GM18861 (cell line): ENCODE results near the gene SLC25A34.
"Not testable (repeated sequence)": the region's sequence is repeated elsewhere in the genome, so short reads cannot be mapped to it uniquely, and the experiment has no call there.

Experiments used
- ATAC-seq: cut with Tn5 transposase; IDR thresholded peaks from one replicate; pipeline ENCODE4 v1.9.1; 2021; ENCODE audit not compliant: unreplicated experiment

Gene SLC25A34

GRCh38 chr1:15736038-15736891 is at the start of gene SLC25A34:
Gene SLC25A34 (plus strand): TSS chr1:15736258. CDS start chr1:15736486, 228 bp downstream.
- ATAC-seq: no peak

GRCh38 chr1:15687446-15687845 is 48.6 kb upstream of the SLC25A34 start:
- no peak for ATAC-seq

DNA sequence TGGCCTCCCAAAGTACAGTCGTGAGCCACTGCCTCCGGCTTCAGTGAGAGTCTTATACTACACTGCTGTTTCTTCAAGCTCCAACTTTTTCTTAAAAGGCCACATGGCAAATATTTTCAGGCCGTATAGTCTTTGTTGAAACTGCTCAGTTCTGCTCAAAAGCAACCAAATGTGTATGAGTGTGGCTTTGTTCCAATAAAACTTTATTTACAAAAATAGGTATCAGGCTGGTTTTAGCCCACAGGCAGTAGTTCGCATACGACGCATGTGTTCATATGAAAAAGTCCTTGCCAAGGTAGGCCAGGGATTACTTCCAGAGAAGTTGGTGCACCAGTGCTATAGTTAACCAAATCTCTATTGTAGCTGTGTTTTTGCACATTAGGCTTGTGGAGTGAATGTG is 45.7 kb upstream of the SLC25A34 start:
- no peak for ATAC-seq

GRCh38 chr1:15691434-15692032 is 44.5 kb upstream of the SLC25A34 start:
- no peak for ATAC-seq

GRCh38 chr1:15692121-15692682 is 43.9 kb upstream of the SLC25A34 start:
- no peak for ATAC-seq

DNA sequence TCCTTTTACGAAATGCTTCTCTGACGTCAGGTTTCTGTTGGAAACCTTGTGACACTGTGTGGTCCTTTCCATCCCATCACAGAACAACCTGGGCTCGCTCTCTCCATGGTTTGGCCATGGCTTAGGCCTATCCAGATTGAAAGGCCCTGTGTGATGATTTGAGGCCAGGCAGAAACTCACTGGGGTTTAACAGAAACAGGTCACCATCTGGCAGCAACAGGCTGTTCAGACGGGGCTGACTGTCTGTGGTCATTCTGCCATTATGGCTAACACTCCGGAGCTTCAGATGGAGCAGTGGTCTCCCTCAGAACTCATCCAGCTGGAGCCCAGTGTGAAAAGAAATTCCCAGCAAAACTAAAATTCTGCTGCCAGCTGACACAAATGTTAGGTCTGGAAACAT is 42.7 kb upstream of the SLC25A34 start:
- ATAC-seq: no peak

DNA sequence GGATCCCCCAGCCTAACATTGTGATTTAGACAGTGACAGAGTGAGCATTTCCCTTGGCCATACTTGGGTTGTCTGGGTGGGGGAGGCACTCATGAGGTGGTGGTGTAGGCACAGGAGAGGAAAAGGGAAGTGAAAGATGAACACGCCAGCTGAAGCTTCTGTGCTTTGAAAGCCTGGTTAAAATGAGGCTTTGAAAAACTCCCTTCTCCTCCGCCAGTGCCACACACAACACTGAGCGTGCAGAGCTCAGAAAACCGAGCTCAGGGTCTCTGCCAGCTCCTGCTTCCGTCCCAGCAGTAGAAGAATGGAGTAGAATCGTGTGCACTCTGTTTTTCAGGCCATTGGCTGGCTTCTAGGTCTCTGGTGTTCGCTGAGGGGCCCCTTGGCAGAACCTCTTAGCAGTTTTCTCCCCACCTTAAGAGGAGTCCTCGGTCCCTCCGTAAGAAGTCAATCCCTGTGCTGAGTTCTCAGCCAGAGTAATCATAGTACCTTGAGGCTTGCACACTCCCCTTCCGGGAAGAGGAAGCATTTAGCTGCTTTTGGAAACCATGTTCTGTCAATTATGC is 39.0 kb upstream of the SLC25A34 start:
- ATAC-seq: peak; percentile 92

DNA sequence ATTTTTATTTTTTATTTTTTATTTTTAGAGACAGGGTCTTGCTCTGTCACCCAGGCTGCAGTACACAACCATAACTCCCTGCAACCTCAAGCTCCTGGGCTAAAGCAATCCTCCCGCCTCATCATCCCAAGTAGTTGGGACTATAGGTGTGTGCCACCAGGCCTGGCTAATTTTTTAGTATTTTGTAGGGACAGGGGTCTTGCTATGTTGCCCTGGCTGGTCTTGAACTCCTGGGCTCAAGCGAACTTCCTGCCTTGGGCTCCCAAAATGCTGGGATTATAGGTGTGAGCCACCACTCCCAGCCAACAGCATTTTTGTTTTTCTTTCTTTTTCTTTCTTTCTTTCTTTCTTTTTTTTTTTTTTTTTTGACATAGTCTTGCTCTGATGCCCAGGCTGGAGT is 37.9 kb upstream of the SLC25A34 start:
- ATAC-seq: no peak

DNA sequence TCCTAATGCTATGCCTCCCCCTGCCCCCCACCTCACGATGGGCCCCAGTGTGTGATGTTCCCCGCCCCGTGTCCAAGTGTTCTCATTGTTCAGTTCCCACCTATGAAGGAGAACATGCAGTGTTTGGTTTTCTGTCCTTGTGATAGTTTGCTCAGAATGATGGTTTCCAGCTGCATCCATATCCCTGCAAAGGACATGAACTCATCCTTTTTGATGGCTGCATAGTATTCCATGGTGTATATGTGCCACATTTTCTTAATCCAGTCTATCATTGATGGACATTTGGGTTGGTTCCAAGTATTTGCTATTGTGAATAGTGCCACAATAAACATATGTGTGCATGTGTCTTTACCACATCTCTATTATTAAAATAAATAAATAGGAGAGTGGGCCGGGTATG is 36.7 kb upstream of the SLC25A34 start:
- not testable (repeated sequence) for ATAC-seq

GRCh38 chr1:15700508-15700907 is 35.5 kb upstream of the SLC25A34 start:
- ATAC-seq: no peak

GRCh38 chr1:15701784-15702183 is 34.3 kb upstream of the SLC25A34 start:
- ATAC-seq: no peak

DNA sequence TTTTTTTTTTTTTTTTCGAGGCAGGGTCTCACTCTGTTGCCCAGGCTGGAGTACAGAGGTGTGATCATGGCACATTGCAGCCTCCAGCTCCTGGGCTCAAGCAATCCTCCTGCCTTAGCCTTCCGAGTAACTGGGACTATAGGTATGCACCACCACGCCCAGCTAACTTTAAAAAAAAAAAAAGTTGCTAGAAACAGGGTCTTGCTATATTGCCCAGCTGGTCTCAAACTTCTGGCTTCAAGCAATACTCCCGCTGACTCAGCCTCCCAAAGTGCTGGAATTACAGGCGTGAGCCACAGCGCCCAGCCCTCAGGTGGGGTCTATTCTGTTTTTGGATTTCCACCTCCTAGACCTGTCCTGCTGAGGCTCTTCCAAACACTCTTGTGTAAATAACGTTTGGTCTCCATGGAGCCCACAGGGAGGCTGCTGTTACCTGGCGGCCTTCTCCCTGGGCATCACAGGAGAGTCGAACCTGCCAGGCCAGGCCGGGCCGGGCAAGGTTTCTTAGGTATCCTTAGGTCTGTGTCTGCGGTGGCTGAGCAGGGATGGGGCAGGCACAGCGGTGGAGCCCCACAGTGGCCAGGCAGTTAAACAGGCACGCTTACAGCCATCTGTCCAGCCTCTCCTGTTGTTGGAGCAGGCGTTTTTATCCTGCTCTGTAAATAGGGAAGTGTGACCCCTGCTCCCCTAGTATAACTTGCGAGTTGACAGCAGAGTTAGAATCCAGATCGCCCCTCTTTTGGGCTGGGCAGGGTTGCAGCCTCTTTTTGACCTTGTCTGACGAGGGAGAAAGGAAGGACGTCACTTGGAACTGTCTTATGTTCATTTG is 33.1 kb upstream of the SLC25A34 start:
- no peak for ATAC-seq

DNA sequence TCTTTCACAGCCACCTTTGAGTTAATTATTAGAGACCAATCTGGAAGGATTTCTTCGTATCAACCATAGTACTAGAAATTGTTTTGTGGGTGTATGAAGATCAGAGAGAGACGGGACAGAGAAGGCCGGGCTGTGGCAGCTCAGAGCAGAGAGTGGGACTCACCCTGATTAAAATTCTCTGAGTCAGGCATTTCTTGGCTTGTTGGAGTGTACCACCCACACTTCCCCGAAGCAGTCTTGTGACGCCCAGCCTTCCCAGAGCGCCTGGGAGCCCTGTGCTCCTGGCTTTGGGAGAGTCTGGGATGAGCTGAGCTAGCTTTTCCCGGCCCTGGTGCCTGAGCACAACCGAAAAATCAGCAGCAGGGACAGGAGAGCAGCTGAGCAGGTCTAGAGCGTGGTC is 32.5 kb upstream of the SLC25A34 start:
- ATAC-seq: no peak

GRCh38 chr1:15704526-15705183 is 31.4 kb upstream of the SLC25A34 start:
- ATAC-seq: no peak

- no peak for ATAC-seq
Measured at GRCh38 chr1:15705184-15705566, 30.9 kb upstream of the SLC25A34 start.

DNA sequence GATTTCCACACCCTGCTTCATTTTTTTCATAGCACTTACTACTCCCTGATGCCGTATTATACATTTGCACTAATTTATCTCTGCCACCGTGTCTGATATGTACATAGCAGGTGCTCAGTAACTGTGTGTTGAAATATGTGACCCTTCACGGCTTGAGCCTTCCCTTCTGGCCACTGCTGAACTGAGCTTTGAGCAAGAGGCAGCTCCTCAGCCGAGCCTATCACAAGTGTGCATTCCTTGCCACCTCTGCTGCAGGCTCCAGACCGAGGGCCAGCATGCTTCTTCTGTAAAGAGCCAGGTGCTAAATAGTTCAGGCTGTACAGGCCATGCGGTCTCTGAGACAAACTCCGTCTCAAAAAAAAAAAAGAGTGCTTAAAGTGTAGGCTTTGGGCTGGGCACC is 29.3 kb upstream of the SLC25A34 start:
- no peak for ATAC-seq

DNA sequence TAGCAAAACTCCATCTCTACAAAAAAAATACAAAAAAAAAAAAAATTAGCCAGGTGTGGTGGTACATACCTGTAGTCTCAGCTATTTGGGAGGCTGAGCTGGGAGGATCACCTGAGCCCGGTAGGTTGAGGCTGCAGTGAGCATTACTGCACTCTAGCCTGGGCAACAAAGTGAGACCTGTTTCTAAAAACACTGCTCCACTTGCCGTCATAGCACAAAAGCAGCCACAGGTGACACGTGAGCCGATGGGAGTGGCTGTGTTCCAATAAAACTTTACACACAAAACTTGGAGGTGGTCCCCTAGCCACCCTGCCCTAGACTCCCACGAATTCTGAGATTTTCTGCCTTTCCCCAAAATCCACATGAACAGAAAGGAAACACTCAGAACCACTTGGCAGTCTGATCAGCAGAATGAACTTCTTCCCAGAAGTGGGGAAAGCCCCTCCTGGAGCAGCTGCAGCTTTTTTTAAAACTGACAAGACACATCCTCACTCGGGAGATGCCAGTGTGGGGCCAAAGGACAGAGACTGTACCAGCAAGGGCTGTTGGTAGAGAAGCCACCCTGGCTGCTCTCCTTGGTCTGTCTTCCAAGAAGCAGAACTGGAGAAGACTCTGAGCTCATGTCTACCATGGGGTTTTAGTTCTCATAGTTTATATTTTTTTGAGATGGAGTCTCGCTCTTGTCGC is 28.7 kb upstream of the SLC25A34 start:
- no peak for ATAC-seq

- ATAC-seq: no peak
Measured at GRCh38 chr1:15708486-15709137, 27.4 kb upstream of the SLC25A34 start.

DNA sequence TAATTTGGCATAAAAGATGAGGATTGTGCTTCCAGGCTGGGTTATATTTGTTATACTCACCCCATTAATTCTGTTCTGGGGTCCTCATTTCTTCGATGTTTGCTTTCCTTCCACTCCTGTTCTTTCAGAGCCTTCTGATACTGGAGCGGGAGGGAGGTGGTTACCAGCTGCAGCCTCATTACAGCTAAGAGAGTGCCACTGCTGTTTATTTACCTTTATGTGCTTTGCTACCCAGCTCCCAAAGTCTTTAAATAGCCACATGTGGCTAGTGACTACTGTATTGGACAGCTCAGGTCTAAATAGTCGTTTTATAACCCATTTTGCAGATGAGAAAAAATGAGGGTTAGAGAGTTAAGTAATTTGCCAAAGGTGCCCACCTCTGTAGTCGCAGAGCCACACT is 26.8 kb upstream of the SLC25A34 start:
- ATAC-seq: no peak
